K562 (cell line): ENCODE data around the gene SHC1. TPM values are rescaled to one million over a fixed set of nuclear protein-coding genes. Genes with fewer than 3 reads are reported as not detected.

ENCODE experiments used
- HDAC3 ChIP-seq: fragments of 450-650 bp; IDR thresholded peaks from 2 replicates; pipeline ENCODE4 v1.6.1; 2018; ENCODE audit warnings: borderline replicate concordance, mild to moderate bottlenecking, moderate library complexity; ENCODE audit not compliant: partially characterized antibody
- MCM7 ChIP-seq, 2 experiments: fragments of 450-650 bp; IDR thresholded peaks; 2 replicates each; pipeline ENCODE4 v1.6.1; 2016 to 2018
- MEIS2 ChIP-seq: fragments of 450-650 bp; IDR thresholded peaks from 2 replicates; pipeline ENCODE4 v1.6.1; 2014; ENCODE audit warnings: mild to moderate bottlenecking; ENCODE audit not compliant: partially characterized antibody
- NCOA2 ChIP-seq, 2 experiments: fragments of 450-650 bp; IDR thresholded peaks; 2 replicates each; pipeline ENCODE4 v1.6.1; 2018; ENCODE audit warnings: mild to moderate bottlenecking in 2 of 2, moderate library complexity in 1 of 2; ENCODE audit not compliant: partially characterized antibody in 2 of 2
- RBM22 ChIP-seq: fragments of 200-400 bp; formaldehyde crosslinking; IDR thresholded peaks from 2 replicates; pipeline ENCODE4 v1.6.1; 2018; ENCODE audit warnings: low read length, low read depth; ENCODE audit not compliant: poor library complexity, severe bottlenecking
- SNIP1 ChIP-seq: fragments of 450-650 bp; IDR thresholded peaks from 2 replicates; pipeline ENCODE4 v1.7.1; 2017; ENCODE audit warnings: low read depth, mild to moderate bottlenecking
- SREBF2 ChIP-seq: sonication (generic); formaldehyde crosslinking; IDR thresholded peaks from 2 replicates; pipeline ENCODE4 v1.4.0; 2020; ENCODE audit warnings: mild to moderate bottlenecking, missing genetic modification reagents
- TEAD1 ChIP-seq, 2 experiments: fragments of 450-650 bp in 1 of 2; sonication (generic) in 1 of 2; formaldehyde crosslinking; IDR thresholded peaks; 2 replicates each; pipeline versions ENCODE4 v1.4.0 to v1.8.0; 2020 to 2022; ENCODE audit warnings: mild to moderate bottlenecking in 2 of 2, missing genetic modification reagents in 1 of 2
- ZC3H4 ChIP-seq: sonication (generic); formaldehyde crosslinking; IDR thresholded peaks from 2 replicates; pipeline ENCODE4 v1.9.0; 2021; ENCODE audit warnings: missing genetic modification reagents, borderline replicate concordance
- polyA plus RNA-seq, 8 experiments: library from polyadenylated mRNA; depleted of rRNA in 4 of 8; stranded (reverse) in 5 of 8; unstranded in 3 of 8; fragments of >200 nt; fragmentation: Nextera tagmentation in 2 of 8; fragmentation: Illumina TruSeq in 1 of 8; extraction: Ambion mirVana in 2 of 8; extraction: Trizol in 1 of 8; gene quantifications; 2 replicates each; pipeline versions ENCODE4 v1.2.1 to v1.2.3, GENCODE V29; 2011 to 2014; ENCODE audit warnings: inconsistent platforms in 1 of 8, missing spikeins in 1 of 8
- total RNA-seq, 7 experiments: library from RNA; depleted of rRNA in 6 of 7; stranded (reverse); fragments of >200 nt in 6 of 7; fragmentation: Illumina TruSeq in 2 of 7; extraction: Trizol in 2 of 7; gene quantifications; 2 replicates each; pipeline versions ENCODE4 v1.2.1 to v1.2.3, GENCODE V29; 2011 to 2021; ENCODE audit warnings: low replicate concordance in 1 of 7
- TF ChIP-seq, protein P1 (sequence below): fragments of 200-800 bp; sonication (Bioruptor generic); IDR thresholded peaks from 2 replicates; pipeline ENCODE4 v1.6.1; 2016; ENCODE audit warnings: missing genetic modification characterization, missing compliant biosample characterization
- TF ChIP-seq, protein P2 (sequence below): fragments of 250-450 bp; sonication (Bioruptor Pico); IDR thresholded peaks from 2 replicates; pipeline ENCODE4 v1.8.0; 2021; ENCODE audit warnings: borderline replicate concordance, mild to moderate bottlenecking, moderate library complexity; ENCODE audit not compliant: poor library complexity, severe bottlenecking

SHC1 gene
- total and polyA plus RNA-seq, 9 of the 15 experiments (the other 6 are each of a cell fraction or from before 2014, with no cell fraction given): 4.1 to 113 (median 51.9) TPM

DNA sequence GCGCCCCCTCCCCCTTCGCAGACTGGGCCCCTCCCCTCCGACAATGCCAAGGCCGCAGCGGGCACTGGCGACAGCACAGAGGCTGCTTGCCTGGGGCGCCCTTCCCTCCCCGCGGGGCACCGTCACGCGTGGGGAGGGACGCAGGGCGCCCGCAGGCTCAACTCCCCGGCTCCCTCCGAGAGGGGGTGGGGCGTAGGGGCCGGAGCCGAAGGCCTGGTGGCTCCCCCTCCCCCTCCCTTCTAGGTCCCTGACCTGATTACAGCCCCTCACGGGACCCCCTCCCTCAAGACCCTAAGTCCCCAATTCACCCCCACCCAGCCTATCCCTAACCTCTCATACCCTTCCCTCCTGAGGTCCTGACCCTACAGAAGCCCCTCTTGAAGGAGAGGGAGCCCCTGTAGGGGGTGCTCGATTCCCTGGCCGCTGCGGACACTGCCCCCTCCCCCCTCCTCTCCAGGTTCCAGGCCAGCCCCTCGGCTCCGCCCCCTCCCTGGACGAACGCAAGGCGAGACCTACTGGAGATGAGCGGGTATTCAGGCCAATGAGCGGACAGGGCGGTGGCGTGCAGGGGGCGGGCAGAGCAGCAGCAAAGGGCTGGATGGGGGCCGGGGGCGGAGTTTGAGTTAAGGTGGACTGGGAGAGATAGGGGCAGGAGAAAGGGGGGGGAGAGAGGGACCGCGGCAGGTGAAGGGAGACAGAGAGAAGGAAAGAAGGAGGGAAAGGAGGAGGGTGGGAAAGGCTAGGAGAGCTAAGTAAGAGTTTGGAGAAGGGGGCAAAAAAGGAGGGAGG is 31.3 kb upstream of the SHC1 start (continued):
- TF ChIP-seq, protein P1, sequence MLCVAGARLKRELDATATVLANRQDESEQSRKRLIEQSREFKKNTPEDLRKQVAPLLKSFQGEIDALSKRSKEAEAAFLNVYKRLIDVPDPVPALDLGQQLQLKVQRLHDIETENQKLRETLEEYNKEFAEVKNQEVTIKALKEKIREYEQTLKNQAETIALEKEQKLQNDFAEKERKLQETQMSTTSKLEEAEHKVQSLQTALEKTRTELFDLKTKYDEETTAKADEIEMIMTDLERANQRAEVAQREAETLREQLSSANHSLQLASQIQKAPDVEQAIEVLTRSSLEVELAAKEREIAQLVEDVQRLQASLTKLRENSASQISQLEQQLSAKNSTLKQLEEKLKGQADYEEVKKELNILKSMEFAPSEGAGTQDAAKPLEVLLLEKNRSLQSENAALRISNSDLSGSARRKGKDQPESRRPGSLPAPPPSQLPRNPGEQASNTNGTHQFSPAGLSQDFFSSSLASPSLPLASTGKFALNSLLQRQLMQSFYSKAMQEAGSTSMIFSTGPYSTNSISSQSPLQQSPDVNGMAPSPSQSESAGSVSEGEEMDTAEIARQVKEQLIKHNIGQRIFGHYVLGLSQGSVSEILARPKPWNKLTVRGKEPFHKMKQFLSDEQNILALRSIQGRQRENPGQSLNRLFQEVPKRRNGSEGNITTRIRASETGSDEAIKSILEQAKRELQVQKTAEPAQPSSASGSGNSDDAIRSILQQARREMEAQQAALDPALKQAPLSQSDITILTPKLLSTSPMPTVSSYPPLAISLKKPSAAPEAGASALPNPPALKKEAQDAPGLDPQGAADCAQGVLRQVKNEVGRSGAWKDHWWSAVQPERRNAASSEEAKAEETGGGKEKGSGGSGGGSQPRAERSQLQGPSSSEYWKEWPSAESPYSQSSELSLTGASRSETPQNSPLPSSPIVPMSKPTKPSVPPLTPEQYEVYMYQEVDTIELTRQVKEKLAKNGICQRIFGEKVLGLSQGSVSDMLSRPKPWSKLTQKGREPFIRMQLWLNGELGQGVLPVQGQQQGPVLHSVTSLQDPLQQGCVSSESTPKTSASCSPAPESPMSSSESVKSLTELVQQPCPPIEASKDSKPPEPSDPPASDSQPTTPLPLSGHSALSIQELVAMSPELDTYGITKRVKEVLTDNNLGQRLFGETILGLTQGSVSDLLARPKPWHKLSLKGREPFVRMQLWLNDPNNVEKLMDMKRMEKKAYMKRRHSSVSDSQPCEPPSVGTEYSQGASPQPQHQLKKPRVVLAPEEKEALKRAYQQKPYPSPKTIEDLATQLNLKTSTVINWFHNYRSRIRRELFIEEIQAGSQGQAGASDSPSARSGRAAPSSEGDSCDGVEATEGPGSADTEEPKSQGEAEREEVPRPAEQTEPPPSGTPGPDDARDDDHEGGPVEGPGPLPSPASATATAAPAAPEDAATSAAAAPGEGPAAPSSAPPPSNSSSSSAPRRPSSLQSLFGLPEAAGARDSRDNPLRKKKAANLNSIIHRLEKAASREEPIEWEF (CRISPR knock-in tag): no peak
- TF ChIP-seq, protein P2, sequence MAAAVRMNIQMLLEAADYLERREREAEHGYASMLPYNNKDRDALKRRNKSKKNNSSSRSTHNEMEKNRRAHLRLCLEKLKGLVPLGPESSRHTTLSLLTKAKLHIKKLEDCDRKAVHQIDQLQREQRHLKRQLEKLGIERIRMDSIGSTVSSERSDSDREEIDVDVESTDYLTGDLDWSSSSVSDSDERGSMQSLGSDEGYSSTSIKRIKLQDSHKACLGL: no peak
- no peak for TF ChIP-seq HDAC3
- no peak for TF ChIP-seq RBM22
- TF ChIP-seq TEAD1 (CRISPR knock-in tag; IDR thresholded peaks at IDR 0.05): no peak
- TF ChIP-seq ZC3H4 (CRISPR knock-in tag): no peak
- TF ChIP-seq SNIP1: no peak
- no peak for TF ChIP-seq NCOA2 (IDR thresholded peaks at IDR 0.05; ENCODE audit: partially characterized antibody in 2 of 2)
- no peak for TF ChIP-seq MCM7 (IDR thresholded peaks at IDR 0.05)
- TF ChIP-seq SREBF2 (CRISPR knock-in tag): no peak
- TF ChIP-seq MEIS2: no peak
